HK-2 (cell line): ENCODE data around the gene MS4A13.
"Not testable (repeated sequence)": the region's sequence is repeated elsewhere in the genome, so short reads cannot be mapped to it uniquely, and the experiment has no call there.

ENCODE experiments used
- DNase-seq: peaks from one replicate; pipeline ENCODE4 v3.0.0-alpha.2; 2018; ENCODE audit not compliant: unreplicated experiment

The MS4A13 gene

DNA sequence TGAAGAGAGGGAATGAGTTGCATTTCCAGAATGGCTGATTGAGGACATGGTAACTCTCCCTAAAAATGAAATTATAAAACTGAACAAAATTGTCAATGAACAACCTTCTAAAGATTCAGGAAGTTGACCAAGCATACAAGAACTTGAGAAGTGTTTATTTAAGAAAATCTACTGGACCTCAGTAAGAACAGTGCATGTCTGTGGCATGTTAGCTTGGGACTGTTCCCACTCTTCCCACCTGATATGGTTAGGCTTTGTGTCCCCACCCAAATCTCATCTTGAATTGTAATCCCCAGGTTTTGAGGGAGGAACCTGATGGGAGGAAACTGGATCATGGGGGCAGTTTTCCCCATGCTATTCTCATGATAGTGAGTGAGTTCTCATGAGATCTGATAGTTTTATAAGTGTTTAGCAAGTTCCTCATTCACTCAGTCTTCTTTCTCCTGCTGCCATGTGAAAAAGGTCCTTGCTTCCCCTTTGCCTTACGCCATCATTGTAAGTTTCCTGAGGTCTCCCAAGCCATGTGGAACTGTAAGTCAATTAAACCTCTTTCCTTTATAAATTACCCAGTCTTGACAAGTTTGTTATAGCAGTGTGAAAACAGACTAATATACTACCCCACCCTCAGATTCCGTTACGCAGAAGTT is 15.4 kb downstream of the MS4A13 start:
- DNase-seq = no peak

DNA sequence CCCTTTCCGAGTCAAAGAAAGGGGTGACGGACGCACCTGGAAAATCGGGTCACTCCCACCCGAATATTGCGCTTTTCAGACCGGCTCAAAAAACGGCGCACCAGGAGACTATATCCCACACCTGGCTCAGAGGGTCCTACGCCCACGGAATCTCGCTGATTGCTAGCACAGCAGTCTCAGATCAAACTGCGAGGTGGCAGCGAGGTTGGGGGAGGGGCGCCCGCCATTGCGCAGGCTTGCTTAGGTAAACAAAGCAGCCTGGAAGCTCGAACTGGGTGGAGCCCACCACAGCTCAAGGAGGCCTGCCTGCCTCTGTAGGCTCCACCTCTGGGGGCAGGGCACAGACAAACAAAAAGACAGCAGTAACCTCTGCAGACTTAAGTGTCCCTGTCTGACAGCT is 17.2 kb downstream of the MS4A13 start:
- DNase-seq = not testable (repeated sequence)

DNA sequence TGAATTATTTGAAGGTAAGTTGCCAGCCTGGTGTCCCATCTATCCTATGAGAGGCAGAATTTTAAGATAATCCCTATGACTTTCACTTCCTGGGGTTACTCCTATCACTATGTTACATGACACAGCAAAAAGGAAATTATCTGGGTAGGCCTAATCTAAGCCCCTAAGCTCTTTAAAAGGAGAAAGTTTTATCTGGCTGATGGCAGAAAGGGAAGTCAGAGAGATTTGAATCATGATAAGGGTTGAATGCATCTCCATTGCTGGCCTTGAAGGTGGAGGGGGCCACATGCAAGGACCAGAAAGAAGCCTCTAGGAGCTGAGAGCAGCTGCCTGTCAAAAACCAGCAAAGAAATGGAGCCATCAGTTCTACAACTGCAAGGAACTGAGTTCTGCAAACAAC is 23.4 kb downstream of the MS4A13 start:
- DNase-seq = not testable (repeated sequence)

- DNase-seq = no peak
These were observed 28.9 kb downstream of the MS4A13 start for GRCh38 chr11:60544077-60544476.

DNA sequence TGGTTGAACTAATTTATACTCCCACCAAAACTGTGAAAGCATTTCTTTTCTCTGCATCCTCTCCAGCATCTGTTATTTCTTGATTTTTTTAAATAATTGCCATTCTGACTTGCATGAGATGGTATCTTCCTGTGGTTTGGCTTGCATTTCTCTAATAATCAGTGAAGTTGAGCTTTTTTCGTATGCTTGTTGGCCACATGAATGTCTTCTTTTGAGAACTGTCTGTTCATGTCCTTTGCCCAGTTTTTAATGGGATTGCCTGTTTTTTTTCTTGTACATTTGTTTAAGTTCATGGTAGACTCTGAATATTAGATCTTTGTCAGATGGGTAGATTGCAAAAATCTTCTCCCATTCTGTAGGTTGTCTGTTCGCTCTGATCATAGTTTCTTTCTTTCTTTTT is 46.1 kb downstream of the MS4A13 start:
- DNase-seq = no peak

GRCh38 chr11:60563553-60564235 is 48.5 kb downstream of the MS4A13 start:
- DNase-seq = no peak

DNA sequence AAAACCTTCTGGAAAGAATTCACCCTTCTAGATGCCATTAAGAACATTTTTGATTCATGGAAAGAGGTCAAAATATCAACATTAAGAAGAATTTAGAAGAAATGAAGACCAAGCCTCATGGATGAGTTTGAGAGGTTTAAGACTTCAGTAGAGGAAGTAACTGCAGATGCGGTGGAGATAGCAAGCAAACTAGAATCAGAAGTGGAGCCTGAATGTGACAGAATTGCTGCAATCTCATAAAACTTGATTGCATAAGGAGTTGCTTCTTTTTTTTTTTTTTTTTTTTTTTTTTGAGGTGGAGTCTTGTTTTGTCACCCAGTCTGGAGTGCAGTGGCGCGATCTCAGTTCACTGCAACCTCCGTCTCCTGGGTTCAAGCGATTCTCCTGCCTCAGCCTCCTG is 51.6 kb downstream of the MS4A13 start:
- DNase-seq = no peak

DNA sequence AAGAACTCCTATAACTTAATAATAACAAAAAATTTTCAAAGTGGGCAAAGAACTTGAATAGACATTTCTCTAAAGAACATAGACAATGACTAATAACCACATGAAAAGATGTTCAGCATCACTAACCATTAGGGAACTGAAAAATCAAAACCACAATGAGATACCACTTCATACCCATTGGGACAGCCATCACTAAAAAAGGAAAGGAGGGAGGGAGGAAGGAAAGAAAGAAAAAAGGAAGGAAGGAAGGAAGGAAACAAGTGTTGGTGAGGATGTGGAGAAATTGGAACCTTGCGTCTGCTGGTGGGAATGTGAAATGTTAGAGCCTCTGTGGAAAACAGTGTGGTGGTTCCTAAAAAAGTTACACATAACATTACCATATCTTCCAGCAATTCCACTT is 55.8 kb downstream of the MS4A13 start:
- no peak for DNase-seq

- no peak for DNase-seq
These were observed 74.4 kb downstream of the MS4A13 start for GRCh38 chr11:60589611-60590010.
